ENCODE measurements around the gene ANKS4B.

DNA sequence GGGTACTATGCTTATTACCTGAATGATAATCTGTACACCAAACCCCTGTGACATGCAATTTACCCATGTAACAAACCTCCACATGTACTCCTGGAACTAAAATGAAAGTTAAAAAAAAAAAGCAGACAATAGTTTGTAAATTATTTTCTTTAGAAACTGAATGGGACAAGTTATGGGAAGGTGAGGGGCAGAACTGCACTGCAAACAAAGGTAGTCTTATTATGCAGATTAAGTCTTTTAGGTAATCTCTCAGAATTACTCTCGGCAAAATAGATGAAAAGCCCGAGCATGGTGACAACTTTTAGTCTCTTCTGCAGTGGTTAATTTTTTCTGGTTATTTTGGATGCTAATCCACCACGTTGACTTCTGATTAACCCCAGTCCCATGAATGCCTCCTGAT is 49.5 kb upstream of the ANKS4B start:
- TF ChIP-seq EZH2 (IDR thresholded peaks at IDR 0.05) (no peak), POLR2AphosphoS5 (IDR thresholded peaks at IDR 0.05; ENCODE audit: borderline replicate concordance, low read depth, low read length) (no peak)

All from SK-N-MC (cell line).